SK-N-SH (cell line): ENCODE measurements around the gene ABCC12. TPM values are rescaled to one million over a fixed set of nuclear protein-coding genes. Genes with fewer than 3 reads are reported as not detected.
"Not testable (repeated sequence)": the region's sequence is repeated elsewhere in the genome, so short reads cannot be mapped to it uniquely, and the experiment has no call there.

Experiments
- CTCF ChIA-PET: fragments of 300-600, 350-600 bp; formaldehyde crosslinking; extraction: SDS; loops from one replicate; lab custom pipeline; 2021; lab: Yijun Ruan, JAX
- POLR2A ChIA-PET: fragments of 350-600 bp; sonication (Branson Sonifier 250); formaldehyde crosslinking; extraction: SDS; loops from one replicate; lab custom pipeline; 2020; ENCODE audit warnings: antibody characterized with exemption, inconsistent platforms; lab: Yijun Ruan, JAX
- DNase-seq: peaks from one replicate; pipeline ENCODE4 v3.0.0; 2012
- H2AFZ ChIP-seq: fragments of 200-600 bp; sonication (generic); 2 replicates; pipeline ENCODE4 v1.8.1; 2016; ENCODE audit warnings: antibody characterized with exemption, mild to moderate bottlenecking, low read depth
- H3F3A ChIP-seq: fragments of 200-600 bp; sonication (generic); replicated peaks from 2 replicates; pipeline ENCODE3; 2016; ENCODE audit warnings: antibody characterized with exemption, mild to moderate bottlenecking; ENCODE audit not compliant: insufficient read depth
- H3K27ac ChIP-seq, 2 experiments: fragments of 200-500 bp in 1 of 2; fragments of 200-600 bp in 1 of 2; sonication (Bioruptor generic) in 1 of 2; sonication (generic), shearing (Covaris generic) in 1 of 2; 2 replicates each; pipeline versions ENCODE4 v1.5.1 to v1.6.1; 2014 to 2016; ENCODE audit warnings: low read depth in 2 of 2, inconsistent platforms in 1 of 2, low read length in 1 of 2, mild to moderate bottlenecking in 1 of 2, mixed read lengths in 1 of 2
- H3K27me3 ChIP-seq: fragments of 200-600 bp; sonication (generic), shearing (Covaris generic); 2 replicates; pipeline ENCODE4 v1.6.1; 2016; ENCODE audit warnings: mixed run types; ENCODE audit not compliant: insufficient read depth
- H3K36me3 ChIP-seq, 2 experiments: fragments of 200-500 bp in 1 of 2; fragments of 200-600 bp in 1 of 2; sonication (Bioruptor generic) in 1 of 2; sonication (generic) in 1 of 2; replicated peaks in 1 of 2; 2 replicates each; pipeline versions ENCODE3 to v1.5.1; 2014 to 2016; ENCODE audit warnings: low read length in 1 of 2, mild to moderate bottlenecking in 1 of 2; ENCODE audit not compliant: insufficient read depth in 2 of 2, control insufficient read depth in 1 of 2
- H3K4me1 ChIP-seq, 2 experiments: fragments of 200-500 bp in 1 of 2; fragments of 200-600 bp in 1 of 2; sonication (Bioruptor generic) in 1 of 2; sonication (generic), shearing (Covaris generic) in 1 of 2; 2 replicates each; pipeline versions ENCODE4 v1.5.1 to v1.6.1; 2014 to 2016; ENCODE audit warnings: low read depth in 1 of 2, low read length in 1 of 2, mixed run types in 1 of 2; ENCODE audit not compliant: insufficient read depth in 2 of 2, control insufficient read depth in 1 of 2
- H3K4me2 ChIP-seq: fragments of 200-600 bp; sonication (generic), shearing (Covaris generic); 2 replicates; pipeline ENCODE4 v1.6.1; 2017; ENCODE audit warnings: mixed run types
- H3K4me3 ChIP-seq, 2 experiments: fragments of 200-500 bp in 1 of 2; fragments of 200-600 bp in 1 of 2; sonication (Bioruptor generic) in 1 of 2; sonication (generic), shearing (Covaris generic) in 1 of 2; 2 replicates each; pipeline versions ENCODE4 v1.5.1 to v1.8.1; 2014 to 2016; ENCODE audit warnings: low read depth in 2 of 2, inconsistent platforms in 1 of 2, low read length in 1 of 2, mild to moderate bottlenecking in 1 of 2, mixed read lengths in 1 of 2, moderate library complexity in 1 of 2
- H3K79me2 ChIP-seq: fragments of 200-600 bp; sonication (generic); 2 replicates; pipeline ENCODE4 v1.8.1; 2017; ENCODE audit warnings: mild to moderate bottlenecking; ENCODE audit not compliant: insufficient read depth
- H3K9ac ChIP-seq: fragments of 200-600 bp; sonication (generic); 2 replicates; pipeline ENCODE4 v1.6.1; 2017; ENCODE audit warnings: mixed run types
- H3K9me2 ChIP-seq: fragments of 200-600 bp; sonication (generic); 2 replicates; pipeline ENCODE4 v1.6.1; 2017; ENCODE audit warnings: mixed run types
- H3K9me3 ChIP-seq: fragments of 200-600 bp; sonication (generic); 2 replicates; pipeline ENCODE4 v1.6.1; 2017; ENCODE audit warnings: mixed run types, mild to moderate bottlenecking, moderate library complexity
- H4K20me1 ChIP-seq: fragments of 200-600 bp; sonication (generic); 2 replicates; pipeline ENCODE4 v1.6.1; 2017; ENCODE audit warnings: mild to moderate bottlenecking, mixed run types; ENCODE audit not compliant: insufficient read depth
- CTCF ChIP-seq: fragments of 200-600 bp; sonication (generic); IDR thresholded peaks from 2 replicates; pipeline ENCODE4 v1.6.1; 2017; ENCODE audit warnings: antibody characterized with exemption, mild to moderate bottlenecking, moderate library complexity
- ELF1 ChIP-seq: IDR thresholded peaks from 2 replicates; pipeline ENCODE4 v1.4.0; 2012
- GATA2 ChIP-seq: sonication (generic); formaldehyde crosslinking; IDR thresholded peaks from 2 replicates; pipeline ENCODE4 v1.5.0; 2020; ENCODE audit warnings: mild to moderate bottlenecking, missing genetic modification reagents
- RAD21 ChIP-seq: IDR thresholded peaks from 2 replicates; pipeline ENCODE4 v1.6.1; 2012; ENCODE audit warnings: mild to moderate bottlenecking, low read length
- REST ChIP-seq: IDR thresholded peaks from 2 replicates; pipeline ENCODE4 v1.6.1; 2012; ENCODE audit warnings: mild to moderate bottlenecking, low read depth, low read length, moderate library complexity
- RFX5 ChIP-seq: IDR thresholded peaks from 2 replicates; pipeline ENCODE4 v1.6.1; 2012; ENCODE audit warnings: mild to moderate bottlenecking, improper control_type of control experiment, low read length
- SIN3A ChIP-seq: IDR thresholded peaks from 2 replicates; pipeline ENCODE4 v1.6.1; 2012; ENCODE audit warnings: low read depth, mild to moderate bottlenecking, low read length, moderate library complexity, borderline replicate concordance
- SMC3 ChIP-seq: IDR thresholded peaks from 2 replicates; pipeline ENCODE4 v1.6.1; 2012; ENCODE audit warnings: low read depth, low read length, improper control_type of control experiment
- WGBS: methylation state at CpG from one replicate; pipeline ENCODE4 v1.1.6; 2017; ENCODE audit warnings: low lambda C conversion rate; 5-methylcytosine and 5-hydroxymethylcytosine counted together
- polyA plus RNA-seq, 3 experiments: library from polyadenylated mRNA; depleted of rRNA; stranded (reverse); fragments of >200 nt; gene quantifications; 2 replicates each; pipeline ENCODE4 v1.2.3, GENCODE V29; 2012

ABCC12 gene
- polyA plus RNA-seq, 1 of the 3 experiments (the other 2 are of a cell fraction): not detected

GRCh38 chr16:48168075-48168474, 12.3 kb upstream of the ABCC12 start:
- no peak overlapping the region for H3K9ac ChIP-seq
- H3F3A ChIP-seq: no peaks in the 10 kb centered on the region
- no peak for TF ChIP-seq CTCF
- no peak for TF ChIP-seq ELF1
- TF ChIP-seq SIN3A: no peak
- no peak for TF ChIP-seq RFX5
- TF ChIP-seq REST: no peak
- TF ChIP-seq RAD21: no peak
- no peak for TF ChIP-seq SMC3
- no peak for TF ChIP-seq GATA2 (CRISPR knock-in tag)
- DNase-seq: no peak
- no peaks in the 10 kb centered on the region for H3K9me3 ChIP-seq
- ChIA-PET CTCF (interaction anchor here (2.3 kb wide), 1 partner anchor 462 kb away, joined by 10 read pairs; no protein-coding TSS in a partner anchor), POLR2A (no interaction called here)
- 88% methylated on average over 1 of the region's 1 CpG for WGBS
- peaks cover 0 to 4% of the 10 kb centered on the region in 2 experiments; a peak in 1 of 4 replicates for H3K4me1 ChIP-seq
- H3K79me2 ChIP-seq: no peaks in the 10 kb centered on the region
- no peak overlapping the region for H3K27ac ChIP-seq
- H3K4me3 ChIP-seq: no peak overlapping the region
- no peaks in the 10 kb centered on the region for H3K27me3 ChIP-seq
- H3K9me2 ChIP-seq: no peaks in the 10 kb centered on the region
- H2AFZ ChIP-seq: no peak overlapping the region
- H4K20me1 ChIP-seq: no peaks in the 10 kb centered on the region
- H3K4me2 ChIP-seq: no peak overlapping the region
- no peaks in the 10 kb centered on the region for H3K36me3 ChIP-seq

DNA sequence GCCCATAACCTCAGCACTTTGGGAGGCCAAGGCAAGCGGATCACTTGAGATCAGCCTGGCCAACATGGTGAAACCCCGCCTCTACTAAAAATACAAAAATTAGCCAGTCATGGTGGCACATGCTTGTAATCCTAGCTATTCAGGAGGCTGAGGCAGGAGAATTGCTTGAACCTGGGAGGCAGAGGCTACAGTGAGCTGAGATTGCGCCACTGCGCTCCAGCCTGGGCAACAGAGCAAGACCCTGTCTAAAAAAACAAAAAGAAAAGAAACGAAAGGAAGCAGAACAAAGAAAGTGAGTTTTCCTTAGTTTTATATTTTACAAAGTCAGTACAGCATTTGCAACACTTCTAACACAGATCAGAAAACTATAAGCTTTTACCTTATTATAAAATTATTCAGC, 10.8 kb upstream of the ABCC12 start:
- H3K4me1 ChIP-seq, H3K9me3 ChIP-seq, H4K20me1 ChIP-seq, H3K9me2 ChIP-seq, H3K4me3 ChIP-seq, H3K36me3 ChIP-seq, POLR2A ChIA-PET, H3K4me2 ChIP-seq, H3F3A ChIP-seq, H3K79me2 ChIP-seq, H2AFZ ChIP-seq, H3K9ac ChIP-seq, H3K27ac ChIP-seq, DNase-seq, H3K27me3 ChIP-seq: not testable (repeated sequence)
- WGBS: 82% methylated on average over 5 of the region's 5 CpGs
- CTCF ChIA-PET: interaction anchor here (0.7 to 12.0 kb wide), 10 partner anchors 8 to 1237 kb away, joined by 3 to 152 read pairs (median 8); partner anchors contain the start of gene NETO2
